Stimulated activated naive CD4-positive, alpha-beta T cell (primary cell): ENCODE data around the gene PHB1.
"Not testable (repeated sequence)": the region's sequence is repeated elsewhere in the genome, so short reads cannot be mapped to it uniquely, and the experiment has no call there.

Experiments
- DNase-seq, 6 experiments: peaks; one replicate each; lab custom pipeline; 2025; lab: John Stamatoyannopoulos, UW

PHB1 gene

DNA sequence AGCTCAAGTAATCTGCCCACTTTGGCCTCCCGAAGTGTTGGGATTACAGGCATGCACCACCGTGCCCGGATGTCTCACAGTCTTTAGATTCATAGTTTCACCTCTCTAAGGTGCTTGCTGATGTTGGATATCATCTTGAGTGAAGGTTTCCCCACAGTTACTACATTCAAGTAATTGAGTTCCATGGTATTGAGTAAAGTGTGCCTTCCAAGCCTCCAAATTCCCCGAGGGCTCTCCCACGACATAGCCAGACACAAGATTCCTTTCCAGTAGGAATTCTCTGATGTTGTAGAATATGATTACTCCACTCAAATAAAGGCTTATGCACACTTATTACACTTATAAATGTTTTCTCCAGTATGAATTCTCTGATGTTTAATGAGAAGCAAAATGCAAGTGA lies 36.4 kb downstream of the PHB1 start:
- DNase-seq, result no peak

DNA sequence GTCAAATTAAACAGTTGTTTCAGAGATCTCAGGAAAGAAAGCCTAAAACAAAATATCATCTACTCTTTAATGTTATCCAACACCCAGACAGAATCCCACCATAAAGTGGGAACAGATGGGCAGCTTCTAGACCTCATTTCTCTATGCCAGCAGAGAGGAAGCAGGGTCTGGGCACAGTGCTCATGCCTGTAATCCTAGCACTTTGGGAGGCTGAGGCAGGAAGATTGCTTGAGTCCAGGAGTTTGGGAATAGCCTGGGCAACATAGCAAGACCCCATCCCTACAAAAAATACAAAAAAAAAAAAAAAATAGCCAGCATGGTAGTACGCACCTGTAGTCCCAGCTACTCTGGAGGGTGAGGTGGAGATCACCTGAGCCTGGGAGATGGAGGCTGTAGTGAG lies 39.1 kb downstream of the PHB1 start:
- no peak for DNase-seq

DNA sequence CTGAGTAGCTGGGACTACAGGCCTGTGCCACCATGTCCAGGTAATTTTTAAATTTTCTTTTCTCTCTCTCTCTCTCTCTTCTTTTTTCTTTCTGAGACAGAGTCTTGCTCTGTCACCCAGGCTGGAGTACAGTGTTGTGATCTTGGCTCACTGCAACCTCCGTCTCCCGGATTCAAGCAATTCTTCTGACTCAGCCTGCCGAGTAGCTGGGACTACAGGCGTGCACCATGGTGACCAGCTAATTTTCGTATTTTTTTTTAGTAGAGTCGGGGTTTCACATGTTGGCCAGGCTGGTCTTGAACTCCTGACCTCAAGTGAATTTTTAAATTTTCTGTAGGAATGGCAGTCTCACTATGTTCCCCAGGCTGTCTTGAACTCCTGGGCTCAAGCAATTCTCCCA lies 41.6 kb downstream of the PHB1 start:
- no peak for DNase-seq

DNA sequence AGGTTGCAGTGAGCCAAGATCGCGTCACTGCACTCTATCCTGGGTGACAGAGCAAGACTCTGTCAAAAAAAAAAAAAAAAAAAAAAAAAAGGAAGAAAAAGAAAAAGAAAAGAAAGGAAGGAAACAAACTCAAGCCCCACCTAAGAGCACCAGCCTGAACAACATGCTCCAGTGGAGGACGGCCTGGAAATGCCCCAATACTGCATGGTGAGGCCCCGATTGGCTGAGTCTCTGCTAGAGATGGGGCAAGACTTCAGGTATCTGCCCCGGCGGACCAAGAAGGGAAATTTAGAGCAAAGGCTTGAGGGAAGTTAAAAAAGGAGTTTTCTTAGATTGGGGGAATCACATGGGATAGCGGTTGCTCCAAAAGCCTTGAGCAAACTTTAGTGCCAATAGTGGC lies 42.3 kb downstream of the PHB1 start:
- DNase-seq, result no peak

DNA sequence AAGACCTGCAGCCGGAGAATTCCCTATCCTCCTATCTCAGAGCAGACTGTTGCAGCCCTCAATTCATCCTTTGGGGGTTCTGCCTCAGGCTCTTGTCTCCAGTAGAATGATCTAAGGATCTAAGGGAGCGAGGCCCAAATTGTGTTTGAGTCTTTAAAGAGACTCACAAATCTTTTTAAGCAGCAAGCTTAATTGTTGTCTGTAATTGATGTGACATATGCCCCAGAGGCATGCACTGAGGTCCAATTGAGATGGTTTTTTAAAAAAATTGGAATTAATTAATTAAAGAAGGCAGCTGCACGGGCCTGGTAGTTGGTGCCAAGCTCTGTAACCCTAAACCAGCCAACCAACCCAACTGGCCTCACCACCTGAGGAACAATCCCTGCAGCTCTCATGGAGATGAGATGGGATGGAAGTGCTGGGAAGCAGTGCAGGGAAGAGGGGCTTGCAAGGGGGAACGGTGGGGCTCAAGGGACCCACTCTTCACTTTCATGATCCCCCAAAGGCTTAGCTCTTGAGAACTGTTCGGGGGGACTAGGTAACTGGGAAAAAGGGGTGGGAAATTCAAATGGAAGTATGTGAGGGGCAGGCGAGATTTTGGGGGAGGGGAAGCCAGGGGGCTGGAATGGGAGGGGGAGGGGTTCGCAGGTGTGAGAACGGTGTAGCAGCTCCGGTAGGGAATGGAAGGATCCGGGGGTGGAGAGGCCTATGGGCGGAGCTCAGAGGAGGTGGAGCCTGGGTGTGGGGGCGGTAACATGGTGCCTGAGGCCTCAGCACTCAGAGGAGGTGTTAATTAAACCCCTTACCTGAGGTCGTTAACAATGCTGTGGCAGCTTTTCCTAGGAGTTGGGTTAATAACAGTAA lies 43.5 kb downstream of the PHB1 start:
- DNase-seq, result no peak

DNA sequence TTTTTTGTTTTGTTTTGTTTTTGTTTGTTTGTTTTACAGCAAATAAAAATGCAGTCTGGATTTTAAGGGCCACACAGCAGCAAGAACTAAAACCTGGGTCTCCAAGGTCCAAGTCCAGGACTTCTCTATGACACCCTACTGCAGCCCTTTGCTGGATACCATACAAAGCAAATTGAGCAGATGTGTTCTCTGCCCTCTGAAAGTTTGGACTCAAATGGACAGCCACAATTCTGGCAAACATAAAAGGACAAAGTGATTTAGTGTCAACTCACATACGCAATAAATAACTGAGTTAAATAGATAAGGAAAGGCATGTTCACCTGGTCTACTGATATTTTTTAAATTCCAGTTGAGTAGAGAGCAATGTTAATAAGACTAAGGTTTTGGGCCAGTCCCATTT lies 44.9 kb downstream of the PHB1 start:
- DNase-seq, result no peak

DNA sequence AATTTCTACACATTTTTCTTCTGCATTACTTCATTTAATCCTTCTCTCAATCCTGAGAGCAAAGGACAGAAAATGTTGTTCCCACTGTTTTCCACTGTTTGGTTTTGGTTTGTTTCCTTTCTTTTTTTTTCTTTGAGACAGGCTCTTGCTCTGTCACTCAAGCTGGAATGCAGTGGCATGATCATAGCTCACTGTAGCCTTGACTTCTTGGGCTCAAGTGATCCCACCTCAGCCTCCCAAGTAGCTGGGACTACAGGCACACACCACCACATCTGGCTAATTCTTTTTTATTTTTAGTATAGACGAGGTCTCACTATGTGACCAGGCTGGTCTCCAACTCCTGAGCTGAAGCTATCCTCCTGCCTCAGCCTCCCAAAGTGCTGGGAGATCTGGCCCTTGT lies 45.6 kb downstream of the PHB1 start:
- no peak for DNase-seq

DNA sequence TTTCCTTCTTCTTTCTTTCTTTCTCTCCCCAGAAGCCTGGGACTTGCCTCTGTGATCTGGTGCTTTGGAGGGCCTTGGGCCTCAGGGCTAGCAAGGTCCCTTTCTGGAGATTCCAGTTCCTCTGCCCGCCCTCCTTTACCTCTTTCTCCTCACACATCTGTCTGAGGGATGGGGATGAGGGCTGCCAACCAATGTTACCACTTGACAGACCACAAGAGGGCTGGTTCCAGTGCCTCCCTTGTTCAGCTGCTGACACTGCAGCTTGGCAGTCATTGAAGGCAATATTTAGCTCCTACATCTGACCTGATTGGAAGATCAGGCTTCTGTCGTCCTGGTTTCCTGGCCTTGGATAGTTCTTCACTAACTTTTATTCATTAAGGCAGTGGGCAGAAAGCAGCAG lies 49.0 kb downstream of the PHB1 start:
- peak in 1 of 6 experiments; percentile 11 for DNase-seq

DNA sequence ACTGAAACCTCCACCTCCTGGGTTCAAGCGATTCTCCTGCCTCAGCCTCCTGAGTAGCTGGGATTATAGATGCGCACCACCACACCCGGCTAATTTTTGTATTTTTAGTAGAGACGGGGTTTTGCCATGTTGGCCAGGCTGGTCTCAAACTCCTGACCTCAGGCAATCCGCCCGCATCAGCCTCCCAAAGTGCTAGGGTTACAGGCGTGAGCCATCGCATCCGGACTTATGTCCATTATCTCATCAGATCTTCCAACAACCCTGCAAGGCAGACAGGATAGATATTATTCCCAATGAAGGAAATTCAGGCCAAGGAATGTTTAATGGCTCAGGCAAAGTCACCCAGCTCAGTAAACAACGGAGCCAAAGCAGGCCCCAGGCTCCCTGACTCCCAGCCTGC lies 49.6 kb downstream of the PHB1 start:
- DNase-seq, result not testable (repeated sequence)

DNA sequence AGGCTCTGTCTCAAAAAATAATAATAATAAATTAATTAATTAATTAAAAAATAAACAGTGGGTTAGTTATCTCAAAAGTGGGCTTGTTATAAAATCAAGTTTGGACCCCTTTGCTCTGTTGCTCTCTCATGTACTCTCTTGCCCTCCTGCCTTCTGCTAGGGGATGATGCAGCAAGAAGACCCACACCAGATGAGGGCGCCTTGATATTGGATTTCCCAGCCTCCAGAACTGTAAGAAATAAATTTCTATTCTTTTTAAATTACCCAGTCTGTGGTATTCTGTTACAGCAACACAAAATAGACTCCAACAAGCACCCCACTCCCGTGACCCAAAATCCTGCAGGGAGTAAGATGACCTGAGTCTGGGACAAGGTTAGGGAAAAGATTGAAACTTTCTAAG lies 50.6 kb downstream of the PHB1 start:
- no peak for DNase-seq

DNA sequence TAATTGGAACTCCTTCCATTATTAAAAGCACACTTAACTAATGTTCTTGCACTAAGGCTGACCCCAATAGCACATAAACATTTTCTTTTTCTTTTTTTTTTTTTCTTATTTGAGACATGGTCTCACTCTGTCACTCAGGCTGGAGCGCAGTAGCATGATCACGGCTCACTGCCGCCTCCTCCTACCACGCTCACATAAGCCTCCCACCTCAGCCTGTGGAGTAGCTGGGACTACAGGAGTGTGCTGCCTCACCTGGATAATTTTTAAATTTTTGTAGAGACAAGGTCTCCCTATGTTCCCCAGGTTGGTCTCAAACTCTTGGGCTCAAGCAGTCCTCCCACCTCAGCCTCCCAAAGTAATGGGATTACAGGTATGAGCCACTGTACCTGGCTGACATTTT lies 51.4 kb downstream of the PHB1 start:
- DNase-seq, result no peak

DNA sequence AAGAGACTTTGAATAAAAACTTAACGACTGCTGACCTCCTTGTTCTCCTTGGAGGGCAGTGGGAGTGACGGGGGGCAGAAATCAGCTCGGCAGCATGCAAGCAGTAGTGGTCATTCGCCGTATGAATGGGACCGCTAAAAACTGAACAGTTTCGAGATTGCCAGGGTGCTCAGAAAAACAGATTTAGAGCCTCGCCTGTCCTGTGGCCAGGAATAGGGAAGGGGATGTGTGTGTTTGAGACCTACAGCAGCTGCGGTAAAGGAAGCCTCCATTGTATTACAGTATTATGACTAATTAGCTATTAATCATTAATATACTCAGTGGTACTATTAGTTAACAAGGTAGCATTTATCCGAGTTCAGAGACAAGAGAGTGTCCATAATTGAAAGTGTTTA lies 52.0 kb downstream of the PHB1 start:
- DNase-seq, result no peak

DNA sequence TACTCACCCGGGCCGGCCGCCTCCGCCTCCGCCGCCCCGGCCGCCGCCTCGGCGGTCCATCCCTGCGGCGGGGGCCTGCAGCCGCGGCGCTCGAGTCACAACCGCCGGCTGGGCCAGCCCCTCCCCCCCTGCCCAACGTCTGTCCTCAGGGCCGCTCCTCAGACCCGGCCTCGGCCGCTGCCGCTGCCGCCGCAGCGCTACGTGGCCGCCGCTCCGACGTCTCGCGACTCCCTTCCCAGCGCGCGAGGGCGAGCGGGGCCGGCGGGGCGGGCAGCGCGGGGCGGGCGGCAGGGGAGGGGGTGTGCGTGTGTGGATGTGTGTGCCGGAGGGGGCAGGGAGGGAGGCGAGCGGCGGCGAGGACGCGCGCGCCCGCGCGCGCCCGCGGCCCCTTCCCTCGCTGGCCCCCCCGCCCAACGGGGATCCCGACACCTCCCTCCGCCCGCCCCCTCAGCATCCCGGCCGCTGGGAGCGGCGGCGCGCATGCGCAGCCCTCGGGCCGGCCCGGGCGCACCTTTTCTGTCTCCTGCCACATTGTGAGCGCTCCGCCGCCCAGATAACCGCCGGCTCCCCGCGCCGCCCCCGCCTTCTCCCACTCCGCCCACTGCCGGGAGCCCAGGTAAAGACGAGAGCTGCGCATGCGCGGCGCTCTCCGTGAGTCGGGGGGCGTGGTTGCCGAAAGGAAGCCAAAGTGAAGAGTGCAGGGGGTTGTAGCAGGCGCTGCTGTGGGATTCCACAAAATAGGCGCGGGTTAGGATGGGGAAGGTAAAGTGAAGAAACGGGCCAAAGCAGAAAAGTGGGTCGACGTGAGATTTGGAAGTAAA lies 52.6 kb downstream of the PHB1 start, which contains the start of gene ZNF652:
ZNF652 (minus strand) TSS at position 349 of the 821 bp plus-strand sequence. CDS start 44,525 bp downstream, outside the sequence.
- peak; percentile 92 to 98 (median 96) for DNase-seq

DNA sequence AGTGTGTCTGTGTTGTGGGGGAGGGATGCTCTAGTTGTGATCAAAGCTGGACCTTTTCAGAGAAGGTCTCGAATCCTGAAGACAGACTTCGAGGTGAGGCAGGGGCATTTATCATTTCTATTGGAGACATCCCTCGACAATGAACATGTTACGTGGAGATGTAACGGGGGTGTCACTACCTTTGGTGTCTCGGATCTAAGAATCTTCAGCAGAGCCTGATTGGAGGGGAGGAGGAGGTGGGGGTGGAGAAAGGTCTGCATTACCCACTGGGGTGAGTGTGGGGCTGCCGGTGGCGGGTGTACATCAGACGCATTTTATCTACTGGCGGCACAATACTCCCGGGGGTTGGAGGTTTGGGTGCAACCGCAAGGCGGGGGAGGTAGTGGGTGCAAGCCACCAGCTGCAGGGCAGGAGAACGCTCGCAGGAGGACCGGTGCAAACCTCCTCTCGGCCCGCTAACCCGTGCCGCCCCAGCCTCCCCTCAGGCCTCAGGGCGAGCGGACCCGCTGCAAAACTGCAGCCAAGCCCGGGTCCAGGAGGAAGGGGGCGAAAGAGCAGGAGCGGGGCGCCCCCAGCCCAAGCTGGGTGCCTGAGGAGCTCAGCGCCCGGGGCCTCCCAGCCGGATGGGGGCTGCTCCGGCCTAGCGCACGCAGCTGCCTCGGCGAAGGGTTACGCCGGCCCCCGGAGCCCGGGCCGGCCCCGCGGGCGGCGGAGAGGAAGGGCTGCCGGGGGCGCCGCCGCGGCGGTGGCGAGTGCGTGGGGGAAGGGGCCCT lies 53.4 kb downstream of the PHB1 start:
- DNase-seq, result peak; percentile 84 to 92 (median 88)

DNA sequence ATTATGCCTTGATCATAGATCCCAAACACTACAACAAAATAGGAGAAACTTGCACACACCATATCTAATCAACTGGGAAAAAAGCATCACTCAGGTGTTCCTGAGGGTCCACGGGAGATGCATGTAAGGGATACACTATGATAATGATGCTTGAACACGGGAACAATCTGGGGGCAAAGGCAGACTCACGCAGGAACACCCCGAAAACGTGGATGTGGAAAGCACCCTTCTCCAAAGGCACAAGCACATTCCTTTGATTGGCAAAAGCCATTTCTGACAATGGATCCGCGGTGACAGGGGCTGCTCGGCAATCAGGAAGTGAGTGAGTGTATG lies 53.9 kb downstream of the PHB1 start:
- DNase-seq, result no peak

DNA sequence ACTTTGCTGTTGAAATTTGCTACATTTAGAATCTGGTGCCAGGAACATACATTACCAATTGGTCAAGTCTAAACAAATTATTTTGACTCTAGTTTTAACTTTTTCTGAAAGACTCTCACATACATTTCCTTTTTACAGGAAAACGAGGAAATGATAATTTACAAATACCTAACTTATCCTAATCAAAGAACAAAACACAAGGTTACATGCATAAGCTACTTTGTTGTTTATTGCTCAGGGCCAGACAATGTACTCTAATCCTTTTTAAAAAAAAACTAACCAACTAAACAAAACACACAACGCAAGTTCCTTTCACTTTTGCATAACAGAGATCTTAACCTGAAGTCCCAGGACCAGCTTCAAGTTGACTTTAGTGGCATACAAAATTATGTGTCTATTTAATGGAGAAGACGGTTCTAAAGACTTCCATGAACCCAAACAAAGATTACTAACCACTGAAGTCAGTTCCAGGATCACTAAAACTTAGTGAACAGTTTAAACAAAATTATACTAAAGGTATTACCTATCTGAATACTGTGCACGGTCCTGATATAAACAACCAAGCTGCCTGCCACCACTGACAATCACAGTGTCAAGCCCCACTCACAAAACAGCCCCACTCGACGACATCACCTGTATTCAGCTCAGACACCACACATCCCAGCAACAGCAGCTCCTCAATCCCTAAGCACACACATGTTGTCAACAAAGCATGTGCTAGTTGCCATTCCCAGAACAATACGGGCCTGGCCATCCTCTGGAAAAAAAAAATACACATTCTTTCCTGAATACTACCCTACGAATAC lies 54.5 kb downstream of the PHB1 start:
- peak in 3 of 6 experiments; percentile 18 to 33 (median 20) for DNase-seq

DNA sequence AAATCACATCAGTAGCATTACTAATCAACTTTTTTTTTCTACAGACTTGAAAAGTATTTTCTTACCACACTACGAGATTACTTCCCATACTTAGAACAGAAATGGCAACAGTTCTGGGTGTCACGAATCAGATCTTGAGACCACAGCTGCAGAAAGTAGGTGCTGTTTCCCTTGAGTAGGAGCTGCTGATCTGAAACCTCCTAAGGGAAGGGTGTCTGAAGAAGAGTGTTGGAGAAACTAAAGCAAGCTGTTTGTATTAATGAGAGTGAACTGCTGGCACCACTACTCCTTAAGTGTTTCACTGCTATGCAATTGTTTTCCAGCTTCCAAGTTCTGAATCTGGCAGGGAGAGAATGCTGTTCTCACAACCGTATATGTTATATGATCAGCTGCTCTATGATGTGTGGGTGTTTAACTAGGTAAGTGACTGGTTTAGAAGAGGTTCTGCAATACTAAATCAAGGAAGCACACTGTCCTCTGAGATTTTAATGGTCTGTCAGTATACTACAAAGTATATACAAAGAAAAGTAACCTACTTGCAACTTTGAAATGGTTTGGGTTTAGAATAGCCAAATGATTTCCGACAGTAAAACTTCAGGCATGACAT lies 55.9 kb downstream of the PHB1 start:
- DNase-seq, result peak in 3 of 6 experiments; percentile 18 to 45 (median 39)

DNA sequence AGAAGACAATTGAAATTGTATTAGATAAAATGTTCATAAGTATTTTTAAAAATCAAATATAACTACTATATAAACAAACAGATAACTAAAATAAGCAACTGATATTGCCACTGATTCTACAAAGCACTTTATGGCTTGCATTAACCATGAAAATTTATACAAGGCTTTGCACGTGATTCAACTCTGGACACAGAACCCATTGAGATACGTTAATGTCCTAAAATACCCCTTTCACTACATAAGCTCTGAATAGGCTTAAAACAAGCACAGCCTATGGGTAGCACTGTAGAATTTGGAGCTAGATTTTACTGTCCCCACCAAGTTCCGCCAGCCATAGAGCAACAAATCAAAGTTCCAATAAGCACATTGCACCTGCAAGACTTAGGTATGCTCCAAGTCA lies 57.2 kb downstream of the PHB1 start:
- no peak for DNase-seq

DNA sequence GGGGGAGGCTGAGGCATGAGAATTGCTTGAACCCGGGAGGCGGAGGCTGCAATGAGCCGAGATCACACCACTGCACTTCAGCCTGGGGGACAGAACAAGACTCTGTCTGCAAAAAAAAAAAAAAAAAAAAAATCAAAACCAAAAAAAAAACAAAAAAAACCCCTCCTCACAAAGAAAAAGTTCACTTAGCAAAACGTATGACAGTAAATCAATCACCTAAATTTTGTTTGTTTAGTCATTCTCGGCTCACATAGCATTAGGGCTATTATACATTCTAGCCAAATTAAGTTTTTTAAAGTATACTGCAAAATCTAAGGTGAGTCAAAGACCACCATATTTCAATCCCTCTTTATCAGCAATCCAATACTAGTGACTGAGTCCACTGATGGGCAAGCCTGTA lies 58.4 kb downstream of the PHB1 start:
- DNase-seq, result no peak
